Caco-2 (cell line): ENCODE measurements around the gene CACNG3. TPM values are rescaled to one million over a fixed set of nuclear protein-coding genes. Genes with fewer than 3 reads are reported as not detected.

Experiments
- BruUV-seq: library from RNA; stranded (reverse); fragments of 400-500 nt; replicated peaks from 2 replicates; lab custom pipeline; 2021; lab: Mats Ljungman, UMichigan
- CTCF ChIA-PET: fragments of 300-600 bp; sonication (Branson Sonifier 250); formaldehyde crosslinking; loops from one replicate; lab custom pipeline; 2022; ENCODE audit warnings: antibody characterized with exemption; lab: Charles Lee
- POLR2A ChIA-PET: fragments of 300-600 bp; sonication (Branson Sonifier 250); formaldehyde crosslinking; loops from one replicate; lab custom pipeline; 2022; ENCODE audit warnings: antibody characterized with exemption; lab: Charles Lee
- DNase-seq, 2 experiments: peaks; one replicate each; pipeline versions ENCODE4 v3.0.0 to v3.0.0-alpha.2; 2020 to 2022
- H3K27me3 ChIP-seq: replicated peaks from 2 replicates; pipeline ENCODE4 v1.6.0; 2011; ENCODE audit warnings: low read length; ENCODE audit not compliant: control insufficient read depth, insufficient read depth
- H3K36me3 ChIP-seq: 2 replicates; pipeline ENCODE4 v1.5.1; 2011; ENCODE audit warnings: low read length; ENCODE audit not compliant: control insufficient read depth, insufficient read depth
- H3K4me1 ChIP-seq: fragments of 250-450 bp; sonication (Bioruptor Pico); 2 replicates; pipeline ENCODE4 v1.5.1; 2020; ENCODE audit warnings: mild to moderate bottlenecking
- H3K4me3 ChIP-seq: 2 replicates; pipeline ENCODE4 v1.5.1; 2011; ENCODE audit warnings: low read depth, mild to moderate bottlenecking, control low read depth, low read length
- H3K9me3 ChIP-seq: fragments of 250-450 bp; sonication (Bioruptor Pico); 2 replicates; pipeline ENCODE4 v1.5.1; 2020; ENCODE audit warnings: mild to moderate bottlenecking, moderate library complexity
- H3K27ac Mint-ChIP-seq: one replicate; pipeline ENCODE4 v1.8.0; 2022; ENCODE audit warnings: mixed read lengths; ENCODE audit not compliant: unreplicated experiment
- H3K27me3 Mint-ChIP-seq: one replicate; pipeline ENCODE4 v1.8.0; 2022; ENCODE audit warnings: mixed read lengths; ENCODE audit not compliant: insufficient read depth, unreplicated experiment
- H3K36me3 Mint-ChIP-seq: one replicate; pipeline ENCODE4 v1.8.0; 2022; ENCODE audit warnings: mild to moderate bottlenecking, mixed read lengths; ENCODE audit not compliant: insufficient read depth, unreplicated experiment
- H3K4me1 Mint-ChIP-seq: one replicate; pipeline ENCODE4 v1.8.0; 2022; ENCODE audit warnings: low read depth, mixed read lengths; ENCODE audit not compliant: unreplicated experiment
- H3K4me3 Mint-ChIP-seq: one replicate; pipeline ENCODE4 v1.8.0; 2022; ENCODE audit warnings: mild to moderate bottlenecking, moderate library complexity, mixed read lengths; ENCODE audit not compliant: unreplicated experiment
- H3K9me3 Mint-ChIP-seq: one replicate; pipeline ENCODE4 v1.8.0; 2022; ENCODE audit warnings: mixed read lengths; ENCODE audit not compliant: unreplicated experiment
- intact Hi-C: fragments of 100-400 bp; cut with micrococcal nuclease; formaldehyde crosslinking; loops from one replicate; pipeline ENCODE4 v1.10.0; 2022; ENCODE audit not compliant: unreplicated experiment
- total RNA-seq: library from RNA; stranded (reverse); gene quantifications from 2 replicates; pipeline ENCODE4 v1.2.3, GENCODE V29; 2022
- TF ChIP-seq, protein P1 (sequence below), 2 experiments: fragments of 200-600 bp in 1 of 2; IDR thresholded peaks; 1 replicate in 1 of 2; 2 replicates in 1 of 2; pipeline versions ENCODE4 v1.5.1 to v1.8.0; 2011 to 2022; ENCODE audit warnings: antibody characterized with exemption in 1 of 2, control low read depth in 1 of 2, inconsistent platforms in 1 of 2, low read depth in 1 of 2, low read length in 1 of 2, mild to moderate bottlenecking in 1 of 2, moderate library complexity in 1 of 2; ENCODE audit not compliant: insufficient read depth in 1 of 2, severe bottlenecking in 1 of 2, unreplicated experiment in 1 of 2

CACNG3 gene
- total RNA-seq, 1 experiment from 2014 or later = not detected

DNA sequence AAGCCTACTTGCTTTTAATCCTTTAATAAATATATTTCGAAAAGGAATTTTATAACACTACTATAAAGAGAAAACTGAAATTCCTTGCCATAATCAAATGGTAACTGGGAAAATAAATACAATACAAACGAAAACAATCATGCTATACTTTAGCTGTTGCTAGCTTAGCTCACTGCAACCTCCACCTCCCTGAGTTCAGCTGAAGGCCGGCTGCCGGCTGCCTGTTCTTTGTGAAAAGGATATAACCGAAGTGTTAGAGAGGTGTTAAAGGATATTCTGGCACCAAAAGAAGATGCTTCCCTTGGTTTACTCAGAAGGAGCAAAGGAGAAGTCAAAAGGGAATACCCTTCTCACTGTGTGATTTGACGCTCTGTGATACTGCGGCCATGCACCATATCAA, 108.5 kb downstream of the CACNG3 start:
- H3K27me3 Mint-ChIP-seq = no peaks in the 10 kb centered on the region
- Histone ChIP-seq H3K36me3 (no peaks in the 10 kb centered on the region), H3K27me3 (no peaks in the 10 kb centered on the region), H3K4me3 (no peak overlapping the region), H3K4me1 (no peaks in the 10 kb centered on the region), H3K9me3 (no peaks in the 10 kb centered on the region)
- H3K4me1 Mint-ChIP-seq = no peaks in the 10 kb centered on the region
- no TSS peak for BruUV-seq
- POLR2A ChIA-PET = no interaction called here
- H3K4me3 Mint-ChIP-seq = no peak overlapping the region
- CTCF ChIA-PET = no interaction called here
- DNase-seq = no peak
- no peaks in the 10 kb centered on the region for H3K36me3 Mint-ChIP-seq
- intact Hi-C loops = no loop called here
- H3K27ac Mint-ChIP-seq = no peak overlapping the region
- H3K9me3 Mint-ChIP-seq = no peaks in the 10 kb centered on the region
- TF ChIP-seq, protein P1, sequence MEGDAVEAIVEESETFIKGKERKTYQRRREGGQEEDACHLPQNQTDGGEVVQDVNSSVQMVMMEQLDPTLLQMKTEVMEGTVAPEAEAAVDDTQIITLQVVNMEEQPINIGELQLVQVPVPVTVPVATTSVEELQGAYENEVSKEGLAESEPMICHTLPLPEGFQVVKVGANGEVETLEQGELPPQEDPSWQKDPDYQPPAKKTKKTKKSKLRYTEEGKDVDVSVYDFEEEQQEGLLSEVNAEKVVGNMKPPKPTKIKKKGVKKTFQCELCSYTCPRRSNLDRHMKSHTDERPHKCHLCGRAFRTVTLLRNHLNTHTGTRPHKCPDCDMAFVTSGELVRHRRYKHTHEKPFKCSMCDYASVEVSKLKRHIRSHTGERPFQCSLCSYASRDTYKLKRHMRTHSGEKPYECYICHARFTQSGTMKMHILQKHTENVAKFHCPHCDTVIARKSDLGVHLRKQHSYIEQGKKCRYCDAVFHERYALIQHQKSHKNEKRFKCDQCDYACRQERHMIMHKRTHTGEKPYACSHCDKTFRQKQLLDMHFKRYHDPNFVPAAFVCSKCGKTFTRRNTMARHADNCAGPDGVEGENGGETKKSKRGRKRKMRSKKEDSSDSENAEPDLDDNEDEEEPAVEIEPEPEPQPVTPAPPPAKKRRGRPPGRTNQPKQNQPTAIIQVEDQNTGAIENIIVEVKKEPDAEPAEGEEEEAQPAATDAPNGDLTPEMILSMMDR (IDR thresholded peaks at IDR 0.05; ENCODE audit: insufficient read depth in 1 of 2, low read depth in 1 of 2, low read length in 1 of 2, severe bottlenecking in 1 of 2, unreplicated experiment in 1 of 2) = no peak

DNA sequence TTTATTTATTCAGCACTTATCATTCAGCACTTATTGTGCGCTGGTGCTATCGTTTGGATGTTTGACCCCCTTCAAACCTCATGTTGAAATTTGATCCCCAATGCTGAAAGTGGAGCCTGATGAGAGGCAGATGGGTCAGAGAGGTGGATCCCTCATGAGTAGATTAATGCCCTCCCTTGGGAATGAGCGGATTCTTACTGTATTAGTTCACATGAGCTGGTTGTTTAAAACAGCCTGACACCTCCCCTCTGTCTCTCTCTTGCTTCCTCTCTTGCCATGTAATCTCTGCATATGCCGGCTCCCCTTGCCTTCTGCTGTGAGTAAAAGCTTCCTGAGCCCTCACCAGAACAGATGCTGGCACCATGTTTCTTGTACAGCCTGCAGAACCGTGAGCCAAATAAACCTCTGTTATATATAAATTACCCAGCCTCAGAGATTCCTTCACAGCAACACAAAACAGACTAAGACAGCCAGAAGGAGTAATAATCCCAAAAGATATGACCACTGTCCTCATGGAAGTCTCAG, 111.1 kb downstream of the CACNG3 start:
- Histone ChIP-seq H3K9me3 (no peaks in the 10 kb centered on the region), H3K36me3 (no peaks in the 10 kb centered on the region), H3K4me3 (no peak overlapping the region), H3K27me3 (no peaks in the 10 kb centered on the region), H3K4me1 (no peaks in the 10 kb centered on the region)
- Mint-ChIP-seq H3K27me3 (no peaks in the 10 kb centered on the region), H3K4me1 (no peaks in the 10 kb centered on the region), H3K36me3 (no peaks in the 10 kb centered on the region), H3K9me3 (no peaks in the 10 kb centered on the region), H3K4me3 (no peak overlapping the region), H3K27ac (no peak overlapping the region)
- intact Hi-C loops = no loop called here
- ChIA-PET POLR2A (no interaction called here), CTCF (interaction anchor here (0.6 to 0.7 kb wide), 2 partner anchors 310 to 331 kb away, joined by 3 to 5 read pairs; no protein-coding TSS in a partner anchor)
- no peak for DNase-seq
- TF ChIP-seq, protein P1 (IDR thresholded peaks at IDR 0.05; ENCODE audit: insufficient read depth in 1 of 2, low read depth in 1 of 2, low read length in 1 of 2, severe bottlenecking in 1 of 2, unreplicated experiment in 1 of 2) = no peak
- no TSS peak for BruUV-seq

DNA sequence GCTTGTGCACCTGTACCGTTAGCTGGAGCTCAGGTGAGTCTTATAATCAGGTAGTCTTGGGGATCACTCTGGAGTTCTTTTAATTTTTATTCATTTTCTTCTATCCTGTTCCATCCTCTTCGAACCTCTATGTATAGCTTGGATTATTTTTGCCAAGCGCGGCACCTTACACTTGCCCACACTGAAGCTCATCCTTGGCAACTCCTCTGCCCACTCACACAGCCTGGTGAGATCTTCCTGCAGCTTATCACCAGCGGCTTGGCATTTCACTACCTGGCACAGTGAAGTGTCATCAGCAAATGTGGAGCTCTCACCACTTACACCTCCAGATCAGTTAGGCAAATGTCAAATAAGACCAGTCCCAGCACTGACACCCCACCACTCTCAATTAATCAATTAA, 116.7 kb downstream of the CACNG3 start:
- Histone ChIP-seq H3K4me1 (no peaks in the 10 kb centered on the region), H3K4me3 (no peak overlapping the region), H3K27me3 (no peaks in the 10 kb centered on the region), H3K9me3 (no peaks in the 10 kb centered on the region; the same call in 1 of the 2 replicates), H3K36me3 (no peaks in the 10 kb centered on the region)
- Mint-ChIP-seq H3K4me1 (no peaks in the 10 kb centered on the region), H3K4me3 (no peak overlapping the region), H3K9me3 (no peaks in the 10 kb centered on the region), H3K27me3 (peaks cover 2% of the 10 kb centered on the region), H3K27ac (no peak overlapping the region), H3K36me3 (no peaks in the 10 kb centered on the region)
- CTCF ChIA-PET = interaction anchor here (1.4 kb wide), 1 partner anchor 132 kb away, joined by 3 read pairs; no protein-coding TSS in a partner anchor
- intact Hi-C loops = no loop called here
- TF ChIP-seq, protein P1 (IDR thresholded peaks at IDR 0.05; ENCODE audit: insufficient read depth in 1 of 2, low read depth in 1 of 2, low read length in 1 of 2, severe bottlenecking in 1 of 2, unreplicated experiment in 1 of 2) = no peak
- no TSS peak for BruUV-seq
- POLR2A ChIA-PET = no interaction called here
- DNase-seq = no peak
